Measurements from ENCODE around the gene IP6K2. TPM values are rescaled to one million over a fixed set of nuclear protein-coding genes. Genes with fewer than 3 reads are reported as not detected.

Gene IP6K2
- total and polyA plus RNA-seq, 10 of the 15 experiments (the other 5 are each of a cell fraction or from before 2014, with no cell fraction given), result 25.8 to 95.9 (median 69.0) TPM

DNA sequence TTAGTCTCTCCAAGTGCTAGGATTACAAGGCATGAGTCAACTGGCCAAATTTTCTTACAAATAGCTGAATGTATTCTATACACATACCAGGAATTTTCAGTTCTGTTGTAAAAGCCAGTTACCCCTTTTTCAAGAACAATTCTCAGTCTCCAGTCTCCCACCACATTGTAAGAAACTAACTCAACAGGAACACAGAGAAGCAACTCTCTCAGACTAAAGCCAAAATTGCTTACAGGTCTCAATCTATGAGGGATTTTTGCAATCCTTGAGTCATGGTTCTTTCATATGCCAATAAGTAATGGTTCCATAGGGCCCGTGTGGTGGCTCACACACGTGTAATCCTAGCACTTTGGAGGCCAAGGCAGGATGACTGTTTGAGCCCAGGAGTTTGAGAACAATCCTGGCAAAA is 8.5 kb downstream of the IP6K2 start:
- Histone ChIP-seq H4K20me1 (ENCODE audit: control insufficient read depth, insufficient read depth) (peaks cover 11% of the 10 kb centered on the region), H3K27me3 (replicated peaks in 1 of 2; ENCODE audit: control insufficient read depth in 2 of 2, insufficient read depth in 2 of 2, low read length in 1 of 2) (no peaks in the 10 kb centered on the region), H3K79me2 (ENCODE audit: control insufficient read depth, insufficient read depth, low read length) (peaks cover 72% of the 10 kb centered on the region), H3K4me2 (ENCODE audit: control insufficient read depth, insufficient read depth) (no peak overlapping the region), H3K9ac (ENCODE audit: control insufficient read depth, insufficient read depth, low read length) (no peak overlapping the region), H3K4me1 (ENCODE audit: control insufficient read depth, insufficient read depth, low read length) (no peaks in the 10 kb centered on the region; the same call in 1 of the 2 replicates), H3K27ac (ENCODE audit: control insufficient read depth, insufficient read depth) (no peak overlapping the region), H3K36me3 (ENCODE audit: control insufficient read depth in 2 of 2, insufficient read depth in 2 of 2, low read length in 1 of 2) (peaks cover 5 to 21% of the 10 kb centered on the region in 2 experiments; a peak in 3 of 4 replicates), H3K9me3 (replicated peaks; ENCODE audit: control insufficient read depth, insufficient read depth, low read length) (no peaks in the 10 kb centered on the region), H2AFZ (ENCODE audit: control insufficient read depth, low read depth, low read length) (no peak overlapping the region), H3K4me3 (no peak overlapping the region)
- ChIA-PET POLR2A (interaction anchor here (0.7 to 1.0 kb wide), 2 partner anchors 8 to 16 kb away, joined by 3 to 5 read pairs; partner anchors contain the start of gene IP6K2), RAD21 (ENCODE audit: unreplicated experiment) (no interaction called here), CTCF (no interaction called here), SMC1A (ENCODE audit: uncharacterized antibody, unreplicated experiment) (interaction anchor here (0.7 kb wide), 1 partner anchor 445 kb away, joined by 3 read pairs; no protein-coding TSS in a partner anchor)
- no peak for ATAC-seq
- in situ Hi-C loops (cut with MboI) (no loop called here), intact Hi-C loops (cut with micrococcal nuclease; ENCODE audit: unreplicated experiment) (no loop called here)
- peak; percentile 49 for FAIRE-seq
- no peak for TF ChIP-seq RUNX3 (IDR thresholded peaks at IDR 0.05; ENCODE audit: low read length)
- TF ChIP-seq, protein P1, sequence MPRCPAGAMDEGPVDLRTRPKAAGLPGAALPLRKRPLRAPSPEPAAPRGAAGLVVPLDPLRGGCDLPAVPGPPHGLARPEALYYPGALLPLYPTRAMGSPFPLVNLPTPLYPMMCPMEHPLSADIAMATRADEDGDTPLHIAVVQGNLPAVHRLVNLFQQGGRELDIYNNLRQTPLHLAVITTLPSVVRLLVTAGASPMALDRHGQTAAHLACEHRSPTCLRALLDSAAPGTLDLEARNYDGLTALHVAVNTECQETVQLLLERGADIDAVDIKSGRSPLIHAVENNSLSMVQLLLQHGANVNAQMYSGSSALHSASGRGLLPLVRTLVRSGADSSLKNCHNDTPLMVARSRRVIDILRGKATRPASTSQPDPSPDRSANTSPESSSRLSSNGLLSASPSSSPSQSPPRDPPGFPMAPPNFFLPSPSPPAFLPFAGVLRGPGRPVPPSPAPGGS (IDR thresholded peaks at IDR 0.05; ENCODE audit: borderline replicate concordance, insufficient read depth, low read depth, low read length, poor library complexity, severe bottlenecking), result peak; percentile 50
- no peak for TF ChIP-seq CHD1 (IDR thresholded peaks at IDR 0.05; ENCODE audit: low read depth, low read length)
- DNase-seq (ENCODE audit: low read depth, low spot score), result no peak
- BruUV-seq (replicated peaks), result no TSS peak
- WGBS (ENCODE audit: insufficient coverage, insufficient replicate concordance, low lambda C conversion rate, missing lambda C conversion rate), result 93% methylated on average over 2 of the region's 2 CpGs

DNA sequence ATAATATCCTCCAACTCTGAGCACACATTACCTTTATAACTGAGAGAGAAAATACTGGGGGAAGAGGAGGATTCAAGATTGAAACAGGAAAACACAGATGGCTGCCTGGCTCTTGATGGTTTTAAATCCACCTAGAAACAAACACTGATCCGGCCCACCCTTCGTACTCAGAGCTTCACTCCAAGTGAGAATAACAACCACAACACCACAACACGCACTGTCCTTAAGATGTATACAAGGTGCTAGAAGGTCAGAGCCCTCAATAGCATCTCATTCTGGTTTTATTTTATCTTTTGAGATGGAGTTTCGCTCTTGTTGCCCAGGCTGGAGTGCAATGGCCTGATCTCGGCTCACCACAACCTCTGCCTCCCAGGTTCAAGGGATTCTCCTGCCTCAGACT is 9.9 kb downstream of the IP6K2 start:
- WGBS (ENCODE audit: insufficient coverage, insufficient replicate concordance, low lambda C conversion rate, missing lambda C conversion rate), result 98% methylated on average over 5 of the region's 5 CpGs
- FAIRE-seq, result no peak
- Histone ChIP-seq H3K79me2 (ENCODE audit: control insufficient read depth, insufficient read depth, low read length) (peaks cover 72% of the 10 kb centered on the region), H3K27ac (ENCODE audit: control insufficient read depth, insufficient read depth) (no peak overlapping the region), H3K4me2 (ENCODE audit: control insufficient read depth, insufficient read depth) (no peak overlapping the region), H2AFZ (ENCODE audit: control insufficient read depth, low read depth, low read length) (no peak overlapping the region), H3K9ac (ENCODE audit: control insufficient read depth, insufficient read depth, low read length) (no peak overlapping the region), H3K4me3 (no peak overlapping the region), H3K4me1 (ENCODE audit: control insufficient read depth, insufficient read depth, low read length) (no peaks in the 10 kb centered on the region; the same call in 1 of the 2 replicates), H3K27me3 (replicated peaks in 1 of 2; ENCODE audit: control insufficient read depth in 2 of 2, insufficient read depth in 2 of 2, low read length in 1 of 2) (no peaks in the 10 kb centered on the region), H3K9me3 (replicated peaks; ENCODE audit: control insufficient read depth, insufficient read depth, low read length) (no peaks in the 10 kb centered on the region), H4K20me1 (ENCODE audit: control insufficient read depth, insufficient read depth) (peaks cover 11% of the 10 kb centered on the region), H3K36me3 (ENCODE audit: control insufficient read depth in 2 of 2, insufficient read depth in 2 of 2, low read length in 1 of 2) (peaks cover 5 to 25% of the 10 kb centered on the region in 2 experiments)
- no peak for DNase-seq (ENCODE audit: low read depth, low spot score)
- BruUV-seq (replicated peaks), result no TSS peak
- no peak for ATAC-seq
- in situ Hi-C loops (cut with MboI) (no loop called here), intact Hi-C loops (cut with micrococcal nuclease; ENCODE audit: unreplicated experiment) (no loop called here)
- CTCF ChIA-PET, result interaction anchor here (1.3 to 1.5 kb wide), 2 partner anchors 9 to 245 kb away, joined by 4 to 5 read pairs; no protein-coding TSS in a partner anchor
- RAD21 ChIA-PET (ENCODE audit: unreplicated experiment), result no interaction called here
- POLR2A ChIA-PET, result interaction anchor here (0.5 to 1.7 kb wide), 2 partner anchors 9 to 761 kb away, joined by 4 to 7 read pairs; partner anchors contain the start of gene IP6K2
- SMC1A ChIA-PET (ENCODE audit: uncharacterized antibody, unreplicated experiment), result no interaction called here
- TF ChIP-seq SUPT20H (IDR thresholded peaks at IDR 0.05; ENCODE audit: borderline replicate concordance, control insufficient read depth, low read depth, low read length), result no peak
- TF ChIP-seq, protein P2, sequence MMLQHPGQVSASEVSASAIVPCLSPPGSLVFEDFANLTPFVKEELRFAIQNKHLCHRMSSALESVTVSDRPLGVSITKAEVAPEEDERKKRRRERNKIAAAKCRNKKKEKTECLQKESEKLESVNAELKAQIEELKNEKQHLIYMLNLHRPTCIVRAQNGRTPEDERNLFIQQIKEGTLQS (IDR thresholded peaks at IDR 0.05; ENCODE audit: borderline replicate concordance, extremely low read depth, low read depth, low read length), result no peak
- TF ChIP-seq, protein P3, sequence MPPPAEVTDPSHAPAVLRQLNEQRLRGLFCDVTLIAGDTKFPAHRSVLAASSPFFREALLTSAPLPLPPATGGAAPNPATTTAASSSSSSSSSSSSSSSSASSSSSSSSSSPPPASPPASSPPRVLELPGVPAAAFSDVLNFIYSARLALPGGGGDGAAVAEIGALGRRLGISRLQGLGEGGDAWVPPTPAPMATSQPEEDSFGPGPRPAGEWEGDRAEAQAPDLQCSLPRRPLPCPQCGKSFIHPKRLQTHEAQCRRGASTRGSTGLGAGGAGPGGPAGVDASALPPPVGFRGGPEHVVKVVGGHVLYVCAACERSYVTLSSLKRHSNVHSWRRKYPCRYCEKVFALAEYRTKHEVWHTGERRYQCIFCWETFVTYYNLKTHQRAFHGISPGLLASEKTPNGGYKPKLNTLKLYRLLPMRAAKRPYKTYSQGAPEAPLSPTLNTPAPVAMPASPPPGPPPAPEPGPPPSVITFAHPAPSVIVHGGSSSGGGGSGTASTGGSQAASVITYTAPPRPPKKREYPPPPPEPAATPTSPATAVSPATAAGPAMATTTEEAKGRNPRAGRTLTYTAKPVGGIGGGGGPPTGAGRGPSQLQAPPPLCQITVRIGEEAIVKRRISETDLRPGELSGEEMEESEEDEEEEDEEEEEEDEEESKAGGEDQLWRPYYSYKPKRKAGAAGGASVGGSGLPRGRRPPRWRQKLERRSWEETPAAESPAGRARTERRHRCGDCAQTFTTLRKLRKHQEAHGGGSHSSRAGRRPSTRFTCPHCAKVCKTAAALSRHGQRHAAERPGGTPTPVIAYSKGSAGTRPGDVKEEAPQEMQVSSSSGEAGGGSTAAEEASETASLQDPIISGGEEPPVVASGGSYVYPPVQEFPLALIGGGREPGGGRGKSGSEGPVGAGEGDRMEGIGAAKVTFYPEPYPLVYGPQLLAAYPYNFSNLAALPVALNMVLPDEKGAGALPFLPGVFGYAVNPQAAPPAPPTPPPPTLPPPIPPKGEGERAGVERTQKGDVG (CRISPR knock-in tag; IDR thresholded peaks at IDR 0.05), result no peak
- no peak for TF ChIP-seq FOS (IDR thresholded peaks at IDR 0.05; ENCODE audit: borderline replicate concordance, extremely low read depth, insufficient read length)
- TF ChIP-seq MEF2B (IDR thresholded peaks at IDR 0.05; ENCODE audit: partially characterized antibody, poor library complexity, severe bottlenecking), result no peak
- TF ChIP-seq, protein P4, sequence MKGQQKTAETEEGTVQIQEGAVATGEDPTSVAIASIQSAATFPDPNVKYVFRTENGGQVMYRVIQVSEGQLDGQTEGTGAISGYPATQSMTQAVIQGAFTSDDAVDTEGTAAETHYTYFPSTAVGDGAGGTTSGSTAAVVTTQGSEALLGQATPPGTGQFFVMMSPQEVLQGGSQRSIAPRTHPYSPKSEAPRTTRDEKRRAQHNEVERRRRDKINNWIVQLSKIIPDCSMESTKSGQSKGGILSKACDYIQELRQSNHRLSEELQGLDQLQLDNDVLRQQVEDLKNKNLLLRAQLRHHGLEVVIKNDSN (IDR thresholded peaks at IDR 0.05; ENCODE audit: borderline replicate concordance, extremely low read length, insufficient read depth, low read depth, low read length), result no peak
- TF ChIP-seq HDGF (IDR thresholded peaks at IDR 0.05), result no peak

Measured in GM12878 (cell line).